Stimulated activated CD4-positive, alpha-beta T cell treated with anti-CD3 and anti-CD28 coated beads, Interleukin-1b, Interleukin-23, amount 100 ng/mL, for 1 hour (primary cell): Measurements from ENCODE around the gene PLCH1.

Source experiments
- DNase-seq, 2 donors: peaks; one replicate each; pipeline ENCODE4 v3.0.0-alpha.2; 2020; ENCODE audit warnings: low read depth in 2 of 2

The PLCH1 gene

DNA sequence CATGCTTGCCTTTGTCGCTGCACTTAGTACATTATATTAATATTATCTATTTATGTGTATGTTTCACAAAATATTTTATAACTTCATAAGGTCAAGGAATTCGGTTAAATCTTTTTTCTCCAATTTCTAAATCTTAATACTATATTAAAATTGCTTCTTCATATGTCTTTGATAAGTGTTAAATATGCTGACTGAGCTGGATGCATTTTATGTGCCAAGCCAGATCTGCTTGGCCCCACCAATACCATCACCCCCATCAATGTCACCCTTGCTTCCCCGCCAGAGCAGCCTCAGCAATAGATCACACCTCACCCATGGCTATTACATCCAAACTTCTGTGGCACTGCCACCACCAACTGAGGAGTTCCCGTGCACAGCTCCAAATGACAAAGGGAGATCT lies 287.3 kb downstream of the PLCH1 start:
- no peak for DNase-seq

DNA sequence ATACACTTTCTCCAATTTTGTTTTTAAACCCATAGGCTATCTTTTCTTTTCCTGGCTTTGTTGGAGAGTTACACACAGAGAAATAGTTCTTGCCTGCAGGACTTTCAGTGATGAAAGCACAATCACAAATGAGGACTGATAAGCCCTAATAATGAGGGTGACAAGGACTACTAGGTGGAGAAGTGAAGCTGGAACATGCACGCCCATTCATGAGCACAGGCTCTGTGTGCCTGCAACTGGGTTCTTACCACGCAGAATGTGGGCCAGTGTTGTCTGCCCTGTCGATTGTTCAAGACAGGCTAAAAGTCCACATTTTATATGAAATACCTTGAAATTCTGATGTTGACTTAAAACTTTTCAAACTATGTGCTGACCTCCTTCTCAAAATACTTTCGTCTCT lies 289.1 kb downstream of the PLCH1 start:
- no peak for DNase-seq

DNA sequence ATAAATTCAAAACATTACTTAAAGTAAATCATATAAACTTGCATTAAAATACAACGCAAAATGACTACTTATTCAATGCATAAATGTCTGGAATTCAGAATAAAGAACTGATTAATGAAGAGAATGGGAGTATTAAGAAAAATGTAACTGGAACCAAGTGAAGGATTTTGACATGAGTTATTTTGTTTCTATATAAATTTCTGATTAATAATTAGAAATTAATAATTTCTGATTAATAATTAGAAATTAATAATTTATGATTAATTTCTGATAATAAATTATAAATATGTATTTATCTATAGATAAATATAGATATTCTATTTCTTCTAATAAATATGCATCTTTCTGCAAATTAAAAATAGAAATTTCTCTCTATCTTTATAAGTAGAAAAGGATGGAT lies 291.4 kb downstream of the PLCH1 start:
- no peak for DNase-seq

DNA sequence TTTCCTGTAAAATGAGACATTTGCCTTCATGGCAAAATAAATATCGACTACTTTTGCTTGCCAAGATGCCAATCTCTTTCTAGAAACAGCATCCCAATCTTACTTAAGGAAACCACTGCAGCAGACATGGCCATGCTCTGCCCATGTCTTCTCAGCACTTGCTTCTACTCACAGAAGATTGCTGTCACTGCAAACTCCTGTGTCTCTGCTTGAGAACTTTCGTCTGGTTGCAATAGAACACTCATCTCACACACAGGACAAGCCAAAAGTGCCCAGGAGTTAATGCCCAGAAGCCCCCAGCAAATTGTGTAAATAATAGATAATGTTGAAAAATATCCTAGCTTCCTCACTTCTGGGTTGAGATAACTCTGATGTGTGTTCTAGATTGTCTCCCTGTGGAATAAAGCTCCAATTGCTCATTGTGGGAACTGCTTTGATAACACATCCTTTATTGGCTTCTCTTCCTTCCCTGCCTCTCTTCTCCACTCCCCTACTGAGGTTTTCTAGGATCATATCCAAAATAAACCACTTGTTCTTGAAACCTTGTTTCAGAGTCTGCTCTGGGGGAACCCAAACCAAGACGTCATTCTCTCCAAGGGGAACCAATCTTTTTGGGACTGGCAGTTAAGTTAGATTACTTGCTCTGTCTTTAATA lies 295.1 kb downstream of the PLCH1 start:
- no peak for DNase-seq

DNA sequence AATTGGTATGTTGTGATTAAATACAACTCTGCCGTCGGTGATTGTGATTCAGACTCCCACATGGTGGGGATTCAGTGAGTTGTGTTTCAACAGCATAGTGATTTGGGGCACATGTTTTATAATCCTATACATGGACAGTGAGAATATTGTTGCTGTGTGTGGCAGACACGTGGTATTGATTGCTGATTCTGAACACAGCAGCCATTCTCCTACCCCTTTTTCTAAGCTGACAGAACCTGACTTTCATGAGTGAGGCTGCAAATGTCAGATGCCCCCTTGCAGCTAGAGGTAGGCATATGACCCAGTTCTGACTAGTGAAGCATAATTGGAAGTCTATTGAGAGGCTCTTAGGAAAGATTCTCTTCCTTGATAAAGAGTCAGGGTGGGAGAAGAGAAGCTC lies 296.3 kb downstream of the PLCH1 start:
- no peak for DNase-seq

DNA sequence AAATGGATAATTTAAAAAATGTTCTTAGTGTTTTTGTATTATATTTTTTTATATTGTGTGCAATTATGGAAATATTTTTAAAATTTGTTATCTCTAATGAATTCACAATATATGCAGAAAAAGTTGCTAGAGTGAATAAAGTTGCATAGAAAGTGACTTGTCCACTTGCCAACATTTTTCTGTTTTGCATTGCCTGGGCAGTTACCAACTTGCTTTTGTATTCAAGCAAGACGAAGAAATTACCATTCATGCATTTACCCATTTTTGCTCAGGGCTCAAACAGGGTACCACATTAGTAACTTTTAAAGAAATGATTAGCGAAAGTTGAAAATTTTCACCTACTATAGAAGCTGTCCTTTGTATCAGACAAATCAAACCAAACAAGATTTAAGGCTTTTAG lies 298.5 kb downstream of the PLCH1 start:
- no peak for DNase-seq

DNA sequence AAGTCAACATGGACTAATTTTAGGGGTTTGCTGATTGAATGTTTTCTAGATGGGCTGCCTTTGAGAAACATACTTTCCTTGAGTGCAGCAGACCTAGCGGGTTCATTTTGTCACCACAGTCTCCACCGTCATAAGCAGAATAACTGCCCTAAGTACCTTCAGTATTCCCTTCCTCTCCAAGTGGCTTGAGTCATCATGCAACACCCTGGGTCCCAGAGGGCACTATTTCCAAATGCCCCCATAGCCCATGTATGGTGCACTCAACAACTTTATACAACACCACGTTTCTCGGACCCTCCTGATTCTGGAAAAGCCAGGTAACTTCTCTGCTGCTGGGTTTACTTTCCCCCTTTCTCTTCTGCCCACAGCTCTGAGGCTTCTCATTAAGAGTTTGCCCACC lies 300.1 kb downstream of the PLCH1 start:
- no peak for DNase-seq

DNA sequence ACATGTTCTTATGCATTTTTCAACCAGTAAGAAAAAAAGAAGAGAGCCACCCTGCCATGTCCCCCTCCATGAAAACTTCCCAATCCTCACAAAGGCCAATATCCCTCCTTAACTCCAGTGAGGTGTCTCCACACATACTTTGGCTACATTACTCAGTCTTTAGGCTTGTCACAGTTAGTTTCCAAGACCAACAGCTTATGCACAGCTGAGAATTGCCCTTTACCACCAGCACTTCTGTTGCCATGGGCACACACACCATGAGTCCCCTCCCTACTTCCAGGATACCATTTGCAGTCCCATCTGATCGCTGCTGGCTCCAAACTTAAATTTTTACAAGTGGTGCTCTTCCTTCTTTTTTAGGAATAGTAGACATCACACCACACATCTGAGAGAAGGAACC lies 301.1 kb downstream of the PLCH1 start:
- DNase-seq = no peak

DNA sequence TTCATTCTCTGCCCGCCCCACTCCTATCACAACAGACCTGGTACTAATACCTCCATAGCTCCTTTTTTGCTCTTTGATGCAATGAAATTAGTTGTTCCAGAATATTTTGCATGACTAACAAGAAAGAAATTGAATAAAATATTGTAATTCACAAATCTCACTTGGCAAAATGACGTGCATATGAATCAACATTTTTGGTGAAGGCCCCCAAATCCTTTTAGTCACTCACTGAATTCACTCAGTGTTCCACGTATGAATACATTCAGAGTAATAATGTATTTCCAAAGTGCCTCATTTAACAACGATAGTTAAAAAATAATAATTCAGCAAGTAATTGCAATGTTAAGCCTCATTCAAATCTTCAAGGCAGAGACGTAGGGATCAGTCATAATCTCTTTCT lies 302.8 kb downstream of the PLCH1 start:
- no peak for DNase-seq

DNA sequence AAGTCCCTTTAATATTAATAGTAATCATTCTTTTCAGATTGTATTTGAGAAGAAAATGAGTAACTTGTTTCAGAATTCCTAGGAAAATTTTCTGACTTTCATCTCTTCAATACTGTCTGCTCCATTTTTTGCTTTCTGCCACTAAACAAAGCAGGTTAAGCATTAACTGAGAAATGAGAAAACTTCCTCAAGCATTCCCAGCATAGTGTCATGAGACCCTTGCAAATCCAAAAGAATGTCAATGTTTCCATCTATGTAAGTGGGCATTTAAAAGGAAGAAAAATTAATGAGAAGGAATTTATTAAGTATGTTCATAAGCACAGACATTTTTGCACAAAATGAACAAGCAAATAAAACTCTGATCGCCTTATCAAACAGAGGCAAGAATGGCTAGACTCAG lies 303.4 kb downstream of the PLCH1 start:
- no peak for DNase-seq

DNA sequence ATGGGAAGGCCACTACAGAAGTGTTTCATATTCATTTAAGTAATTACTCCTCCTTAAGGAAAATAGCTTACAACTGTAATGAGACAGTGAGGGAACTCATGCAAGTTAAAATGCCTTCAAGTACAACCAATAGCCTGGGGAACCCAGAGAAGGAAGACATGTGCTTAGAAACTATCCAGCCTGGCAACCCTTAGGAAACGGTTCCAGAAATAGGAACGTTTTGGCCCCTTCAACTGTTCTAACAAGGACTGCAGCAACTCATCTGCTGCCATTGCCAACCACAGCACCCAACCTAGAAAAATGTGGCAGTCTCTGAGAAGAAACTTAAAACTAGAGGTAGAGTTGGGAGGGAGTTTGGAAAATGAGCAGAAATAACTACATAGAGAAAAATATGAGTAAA lies 303.8 kb downstream of the PLCH1 start:
- DNase-seq = no peak

DNA sequence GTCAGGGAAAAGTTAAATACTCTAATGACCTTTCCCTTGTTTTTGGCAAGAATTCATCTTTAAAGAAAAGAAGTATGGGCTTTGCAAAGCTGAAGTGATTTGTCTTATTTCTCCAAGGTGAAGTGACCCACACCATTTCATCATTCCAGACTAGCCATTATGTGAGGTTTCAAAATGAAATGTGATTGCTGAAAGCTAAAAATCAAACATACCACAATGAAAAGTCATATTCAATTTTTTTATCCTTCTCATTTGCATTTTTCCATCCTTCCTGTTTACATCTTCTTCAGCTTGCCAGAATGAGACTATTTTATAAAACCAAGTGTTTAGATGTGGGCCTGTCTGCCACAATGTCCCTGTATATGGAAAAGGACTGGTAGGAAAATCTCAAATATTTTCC lies 309.1 kb downstream of the PLCH1 start:
- no peak for DNase-seq

DNA sequence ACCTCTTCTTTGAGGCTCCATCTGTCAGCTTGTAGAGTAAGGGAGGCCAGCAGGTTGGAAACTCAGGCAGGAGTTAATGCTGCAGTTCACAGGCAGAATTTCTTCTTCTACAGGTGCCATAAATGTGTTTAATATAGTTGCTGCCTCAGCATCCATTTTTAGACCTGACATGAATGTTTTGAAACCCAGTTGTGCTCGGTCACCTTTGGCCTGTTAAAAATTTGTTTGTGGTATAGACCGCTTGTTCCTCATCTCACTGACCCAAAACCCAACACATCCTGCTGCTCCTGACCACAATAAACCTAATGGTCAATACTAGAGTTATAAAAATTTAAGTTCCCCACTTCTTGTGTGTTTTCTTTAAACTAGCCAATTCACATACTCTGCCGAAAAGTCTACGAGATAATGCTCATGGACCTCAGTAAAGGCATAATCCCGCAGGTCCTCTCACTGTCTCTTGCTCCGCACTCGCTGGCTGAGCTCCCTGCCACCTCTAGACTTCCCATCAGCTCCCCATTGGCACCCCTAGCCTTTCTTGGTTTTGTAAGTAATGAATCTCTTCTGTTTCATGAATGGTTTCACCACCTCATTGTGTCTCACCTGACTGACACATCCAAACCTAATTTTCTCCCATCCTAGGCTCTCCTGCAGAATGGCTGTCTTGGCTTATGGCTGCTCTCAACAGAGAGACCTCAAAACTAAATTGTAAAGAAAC lies 312.9 kb downstream of the PLCH1 start:
- no peak for DNase-seq

DNA sequence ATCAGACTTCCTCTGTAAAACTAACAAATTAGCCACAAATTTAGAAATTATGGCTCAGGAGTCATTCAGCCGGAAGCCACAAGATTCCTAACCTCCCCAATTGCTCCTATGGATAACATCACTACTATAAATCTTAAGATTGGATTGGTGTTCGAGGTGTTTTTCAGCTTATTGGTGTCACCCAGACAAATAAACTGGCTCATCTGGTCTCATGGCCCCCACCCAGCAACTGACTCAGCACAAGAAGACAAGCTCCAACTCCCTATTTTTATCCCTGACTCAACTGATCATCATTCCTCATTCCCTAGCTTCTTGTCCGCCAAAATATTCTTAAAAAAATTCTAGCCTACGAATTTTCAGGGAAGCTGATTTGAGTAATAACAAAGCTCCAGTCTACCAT lies 316.3 kb downstream of the PLCH1 start:
- no peak for DNase-seq

DNA sequence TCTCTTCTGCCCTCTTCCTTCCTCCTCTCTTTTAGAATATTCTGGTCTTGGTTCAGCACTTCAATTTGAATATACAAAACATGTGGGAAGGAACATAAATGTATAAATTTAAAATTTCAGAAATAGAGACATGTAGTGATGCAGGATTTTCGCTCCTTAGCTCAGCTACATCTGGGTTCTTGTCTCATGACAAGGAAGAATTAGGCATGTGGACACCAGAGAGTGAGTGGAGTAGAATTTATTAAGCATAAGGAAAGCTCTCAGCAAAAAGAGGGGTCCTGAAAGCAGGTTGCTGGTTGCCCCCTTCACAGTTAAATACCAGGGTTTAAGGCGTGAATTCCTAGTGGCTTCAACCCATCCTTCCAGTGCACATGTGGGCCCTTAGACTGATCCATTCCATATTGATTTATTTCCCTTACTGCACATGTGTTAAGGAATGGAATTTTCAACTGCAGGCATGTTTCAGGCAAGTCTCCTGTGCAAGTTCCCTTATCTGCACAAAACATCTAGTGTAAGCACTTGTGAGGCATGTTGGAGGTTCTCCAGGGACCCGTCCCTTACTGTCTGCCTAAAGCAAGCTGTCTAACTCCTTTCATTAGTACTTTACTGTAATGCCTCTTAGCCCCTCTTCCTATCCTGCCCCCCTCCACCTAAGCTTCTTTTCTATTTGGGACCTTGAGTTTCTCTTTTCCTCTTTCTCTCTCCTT lies 318.2 kb downstream of the PLCH1 start:
- no peak for DNase-seq

DNA sequence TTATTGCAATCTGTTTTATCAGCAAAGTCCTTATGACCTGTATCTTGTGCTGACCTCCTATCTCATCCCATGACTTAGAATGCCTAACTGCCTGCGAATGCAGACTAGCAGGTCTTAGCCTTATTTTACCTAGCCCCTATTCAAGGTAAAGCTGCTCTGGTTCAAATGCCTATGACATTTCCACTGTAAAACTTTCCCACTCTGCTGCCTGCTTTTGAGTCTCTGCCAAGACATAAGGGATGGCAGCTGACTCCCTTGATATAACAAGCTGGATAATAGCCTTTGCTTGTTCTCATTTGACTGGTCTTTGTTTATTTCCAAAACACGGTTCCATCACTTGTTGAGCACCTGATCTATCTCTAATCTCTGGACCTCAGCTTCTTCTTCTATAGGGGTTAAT lies 319.5 kb downstream of the PLCH1 start:
- DNase-seq = no peak

DNA sequence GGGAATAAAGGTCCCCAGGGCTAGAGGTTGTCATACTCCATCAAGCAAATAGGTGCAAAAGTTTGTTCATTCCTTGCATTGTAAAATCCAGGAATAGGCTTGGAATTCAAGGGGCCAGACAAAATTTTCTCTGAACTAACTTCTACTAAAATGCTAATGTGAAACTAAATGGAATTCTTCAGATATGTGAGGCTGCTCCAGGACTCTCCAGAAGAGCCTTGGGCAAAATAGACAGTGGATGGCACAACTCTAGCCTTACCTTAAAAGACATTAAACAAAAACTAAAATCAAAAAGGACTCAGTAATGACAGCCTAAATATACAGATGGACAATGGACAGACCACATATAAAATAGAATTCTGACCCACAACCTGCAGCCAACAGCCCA lies 320.6 kb downstream of the PLCH1 start:
- DNase-seq = no peak

DNA sequence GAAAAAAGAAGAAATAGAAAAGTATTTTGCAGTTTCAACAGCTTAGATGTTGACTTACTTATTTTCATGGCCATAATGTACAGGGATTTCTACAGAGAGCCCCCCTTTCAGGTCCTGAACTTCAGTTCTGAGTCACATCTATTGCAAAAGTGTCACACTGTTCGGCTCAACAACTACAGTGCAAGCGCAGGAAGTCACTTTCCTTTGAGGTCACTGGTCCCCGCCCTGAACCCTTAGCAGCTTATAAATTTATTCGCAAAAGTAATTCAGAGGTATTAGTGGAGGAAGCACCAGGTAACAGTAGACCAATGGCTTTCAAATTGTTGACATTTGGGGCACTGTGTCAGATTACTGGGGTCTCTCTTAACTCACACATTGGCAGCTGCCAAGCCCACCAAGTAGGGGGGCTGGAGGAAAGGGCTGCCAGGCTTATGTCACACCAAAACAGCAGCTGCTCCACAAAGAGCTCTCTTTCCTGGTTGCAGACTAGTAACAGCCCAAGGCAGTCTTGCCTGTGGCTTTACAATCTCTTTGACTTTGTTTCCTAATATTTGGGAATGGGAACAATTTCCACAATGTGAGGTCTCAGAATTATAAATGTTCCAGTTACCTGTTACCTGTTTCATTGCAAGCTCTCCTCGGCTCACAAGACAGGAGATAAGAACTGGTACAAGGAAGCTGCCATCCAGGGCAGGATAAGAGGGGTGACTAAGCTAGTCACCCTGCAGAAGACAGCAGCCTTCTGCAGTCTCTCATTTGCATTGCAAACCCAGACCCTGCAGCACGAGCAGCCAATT lies 321.1 kb downstream of the PLCH1 start:
- DNase-seq = no peak

DNA sequence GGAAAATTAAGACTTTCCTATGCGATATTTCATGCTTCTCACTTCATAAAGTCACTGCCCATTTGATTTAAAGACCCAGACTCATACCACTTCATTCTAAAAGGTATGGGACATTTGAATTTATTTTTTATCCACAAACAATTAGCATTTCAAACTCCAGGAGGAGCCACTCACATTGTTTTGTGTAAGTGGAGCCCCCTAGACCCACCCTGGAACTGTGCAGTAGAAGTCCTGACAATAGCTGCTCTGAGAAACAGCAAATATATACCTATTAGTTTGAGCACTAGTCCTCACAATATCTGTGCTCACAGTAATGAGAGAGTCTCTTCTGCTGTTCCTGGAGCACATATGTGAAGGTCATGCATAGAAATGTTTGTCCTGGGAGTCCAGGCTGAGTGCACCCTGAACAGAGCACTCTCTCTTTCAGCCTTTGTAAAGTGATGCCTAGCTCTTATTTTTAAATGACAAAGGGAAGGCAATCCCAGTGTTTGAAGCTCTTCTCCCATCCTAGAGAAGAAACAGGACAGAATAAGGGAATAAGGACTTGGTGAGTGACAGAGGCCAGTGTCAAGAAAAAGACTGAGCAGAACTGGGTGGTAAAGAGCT lies 323.9 kb downstream of the PLCH1 start:
- DNase-seq = no peak

DNA sequence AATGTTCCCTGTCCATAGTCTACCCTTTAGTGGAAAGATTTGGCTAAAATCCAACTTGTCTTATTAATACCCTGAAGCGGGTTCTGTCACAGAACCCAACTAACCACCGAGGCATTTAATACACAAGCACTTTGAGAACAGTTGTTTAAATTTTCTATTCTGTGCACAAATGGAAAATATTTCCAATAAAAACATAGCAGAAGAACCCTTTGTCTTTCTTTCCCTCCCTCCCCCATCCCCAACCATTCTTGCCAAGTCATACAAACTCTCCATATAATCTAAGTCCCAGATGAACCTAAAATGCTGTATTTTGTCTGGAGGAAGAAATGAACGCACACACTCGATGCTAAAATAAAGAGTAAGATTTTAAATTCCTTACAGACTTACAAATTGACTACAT lies 324.5 kb downstream of the PLCH1 start:
- no peak for DNase-seq

DNA sequence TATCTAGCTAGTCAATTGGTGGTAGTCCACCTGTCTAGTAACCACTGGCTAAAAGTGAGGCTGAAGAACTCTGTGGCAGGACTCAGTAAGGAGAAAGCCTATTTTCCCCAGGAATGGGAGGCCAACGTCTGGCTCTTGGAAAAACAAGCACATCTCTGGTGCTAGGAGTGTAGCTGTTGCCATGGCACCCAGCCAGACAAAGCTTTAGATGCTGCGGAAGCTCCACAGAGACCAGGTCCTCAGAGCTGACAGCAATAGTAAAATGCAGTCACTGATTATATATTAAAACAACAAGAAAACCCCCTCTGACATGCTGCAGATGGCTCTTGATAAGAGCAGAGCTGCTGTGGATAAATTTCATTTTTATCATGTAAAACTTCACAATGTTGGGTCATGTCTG lies 326.5 kb downstream of the PLCH1 start:
- no peak for DNase-seq

DNA sequence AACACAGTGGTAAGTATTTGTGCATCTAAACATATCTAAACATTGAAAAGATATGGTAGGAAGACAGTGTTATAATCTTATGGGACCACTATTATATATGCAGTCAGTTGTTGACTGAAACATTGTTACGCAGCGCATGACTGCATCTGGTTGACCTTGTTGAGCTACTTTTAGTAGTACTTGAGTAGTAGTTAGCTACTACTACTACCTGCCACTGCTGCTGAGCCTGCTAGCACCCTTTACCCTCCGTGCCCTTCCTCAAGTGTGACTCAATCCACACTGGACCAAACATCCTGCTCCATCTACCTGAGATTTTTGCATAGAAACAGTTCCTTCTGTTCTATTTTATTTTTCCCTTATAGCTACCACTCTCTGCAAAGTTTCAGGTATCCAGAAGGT lies 327.8 kb downstream of the PLCH1 start:
- DNase-seq = no peak
